Effector CD8-positive, alpha-beta T cell (primary cell): ENCODE data around the gene DIO3.
"Not testable (repeated sequence)": the region's sequence is repeated elsewhere in the genome, so short reads cannot be mapped to it uniquely, and the experiment has no call there.

ENCODE experiments used
- DNase-seq: peaks from one replicate; lab custom pipeline; 2025; lab: John Stamatoyannopoulos, UW

DIO3 gene

GRCh38 chr14:101542391-101542790 is 18.9 kb upstream of the DIO3 start:
- DNase-seq = no peak

- DNase-seq = no peak
Measured at GRCh38 chr14:101543814-101544213, 17.5 kb upstream of the DIO3 start.

- DNase-seq = no peak
Measured at GRCh38 chr14:101544550-101544949, 16.7 kb upstream of the DIO3 start.

- DNase-seq = no peak
Measured at GRCh38 chr14:101546706-101547105, 14.6 kb upstream of the DIO3 start.

GRCh38 chr14:101547107-101547738 is 14.1 kb upstream of the DIO3 start:
- no peak for DNase-seq

- DNase-seq = no peak
Measured at GRCh38 chr14:101547961-101548669, 13.2 kb upstream of the DIO3 start.

- DNase-seq = no peak
Measured at GRCh38 chr14:101548710-101549109, 12.6 kb upstream of the DIO3 start.

GRCh38 chr14:101549154-101549553 is 12.1 kb upstream of the DIO3 start:
- no peak for DNase-seq

GRCh38 chr14:101550202-101550912 is 10.9 kb upstream of the DIO3 start:
- DNase-seq = not testable (repeated sequence)

- DNase-seq = no peak
Measured at GRCh38 chr14:101551729-101552595, 9.3 kb upstream of the DIO3 start.

GRCh38 chr14:101552786-101553231 is 8.5 kb upstream of the DIO3 start:
- no peak for DNase-seq

GRCh38 chr14:101553393-101553792 is 7.9 kb upstream of the DIO3 start:
- no peak for DNase-seq

GRCh38 chr14:101553931-101554330 is 7.4 kb upstream of the DIO3 start:
- DNase-seq = no peak

- no peak for DNase-seq
Measured at GRCh38 chr14:101554991-101555668, 6.2 kb upstream of the DIO3 start.

- not testable (repeated sequence) for DNase-seq
Measured at GRCh38 chr14:101555669-101556043, 5.6 kb upstream of the DIO3 start.

GRCh38 chr14:101556131-101556530 is 5.2 kb upstream of the DIO3 start:
- DNase-seq = no peak

- DNase-seq = no peak
Measured at GRCh38 chr14:101556566-101557320, 4.6 kb upstream of the DIO3 start.

- no peak for DNase-seq
Measured at GRCh38 chr14:101557321-101557695, 4.0 kb upstream of the DIO3 start.

GRCh38 chr14:101557811-101558738 is 3.2 kb upstream of the DIO3 start:
- DNase-seq = no peak
